ENCODE results near the gene TUT1. TPM values are rescaled to one million over a fixed set of nuclear protein-coding genes. Genes with fewer than 3 reads are reported as not detected.
A peak's percentile ranks its signal among the peaks of the same experiment; 100 is the strongest.
"Not testable (repeated sequence)": the region's sequence is repeated elsewhere in the genome, so short reads cannot be mapped to it uniquely, and the experiment has no call there.

Gene TUT1
- total RNA-seq, 1 donor from 2014 or later, result 2.4 TPM

DNA sequence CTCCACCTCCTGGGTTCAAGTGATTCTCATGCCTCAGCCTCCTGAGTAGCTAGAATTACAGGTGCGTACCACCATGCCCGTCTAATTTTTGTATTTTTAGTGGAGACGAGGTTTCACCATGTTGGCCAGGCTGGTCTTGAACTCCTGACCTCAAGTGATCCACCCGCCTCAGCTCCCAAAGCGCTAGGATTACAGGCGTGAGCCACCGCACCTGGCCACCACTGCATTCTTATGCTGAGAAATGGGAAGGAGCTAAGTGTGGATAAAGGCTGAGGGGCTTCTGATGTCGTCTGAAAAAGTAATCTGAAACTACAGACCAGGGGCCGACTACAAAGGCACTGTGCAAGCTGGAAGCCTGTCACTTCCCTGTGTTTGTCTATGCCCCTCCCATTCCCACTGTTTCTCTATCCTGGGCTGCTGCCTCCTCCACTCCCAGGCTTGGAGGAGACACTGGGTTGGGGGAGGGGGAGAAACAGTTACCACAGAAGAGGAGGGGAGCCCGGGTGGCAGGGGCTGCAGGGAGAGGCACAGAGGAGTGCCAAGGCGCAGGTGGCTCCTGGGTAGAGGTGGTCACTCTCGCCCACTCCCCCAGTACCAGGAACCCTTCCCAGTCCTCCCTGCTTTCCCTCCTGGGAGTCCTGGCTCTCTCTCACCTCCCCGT lies 13.3 kb upstream of the TUT1 start:
- DNase-seq (ENCODE audit: low spot score), result no peak

DNA sequence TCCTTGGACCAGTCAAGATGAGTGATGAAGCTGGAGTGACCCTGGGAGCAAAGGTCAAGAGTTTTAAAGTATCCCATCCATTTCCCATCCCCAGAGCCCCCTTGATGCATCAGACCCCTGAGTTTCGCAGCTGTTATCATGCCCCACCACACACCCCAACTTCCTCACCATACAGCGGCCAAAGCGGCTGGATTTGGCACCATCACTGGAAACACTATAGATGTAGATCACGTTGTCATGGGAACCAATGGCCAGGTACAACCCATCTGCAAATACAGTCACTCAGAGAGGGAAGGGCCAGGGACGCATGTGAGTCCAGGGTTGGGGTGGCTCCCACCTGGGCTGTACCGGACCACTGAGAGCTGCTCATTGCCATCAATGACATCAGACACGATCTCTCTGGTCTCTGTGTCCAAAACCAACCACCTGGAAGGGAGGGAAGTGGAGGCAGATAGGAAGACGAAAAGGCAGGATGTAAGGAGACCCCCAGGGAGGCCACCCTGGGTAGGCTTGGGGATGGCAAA lies 12.5 kb upstream of the TUT1 start:
- no peak for DNase-seq (ENCODE audit: low spot score)

DNA sequence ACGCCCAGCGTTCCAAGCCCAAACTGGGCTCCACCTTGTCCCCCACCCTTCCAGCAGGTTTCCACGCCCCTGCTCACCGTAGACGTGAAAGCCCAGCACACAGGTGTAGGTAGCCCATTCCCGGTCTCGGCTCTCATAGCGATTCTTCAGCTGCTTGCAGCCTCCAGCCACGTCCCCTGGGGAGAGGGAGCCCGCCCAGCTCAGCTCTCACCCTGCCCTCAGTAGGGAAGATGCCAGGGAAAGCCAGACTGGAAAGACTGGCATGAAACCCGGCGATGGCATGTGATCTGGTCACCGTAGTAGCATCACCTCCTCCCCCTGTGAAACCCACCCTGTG lies 11.7 kb upstream of the TUT1 start:
- DNase-seq (ENCODE audit: low spot score), result no peak

DNA sequence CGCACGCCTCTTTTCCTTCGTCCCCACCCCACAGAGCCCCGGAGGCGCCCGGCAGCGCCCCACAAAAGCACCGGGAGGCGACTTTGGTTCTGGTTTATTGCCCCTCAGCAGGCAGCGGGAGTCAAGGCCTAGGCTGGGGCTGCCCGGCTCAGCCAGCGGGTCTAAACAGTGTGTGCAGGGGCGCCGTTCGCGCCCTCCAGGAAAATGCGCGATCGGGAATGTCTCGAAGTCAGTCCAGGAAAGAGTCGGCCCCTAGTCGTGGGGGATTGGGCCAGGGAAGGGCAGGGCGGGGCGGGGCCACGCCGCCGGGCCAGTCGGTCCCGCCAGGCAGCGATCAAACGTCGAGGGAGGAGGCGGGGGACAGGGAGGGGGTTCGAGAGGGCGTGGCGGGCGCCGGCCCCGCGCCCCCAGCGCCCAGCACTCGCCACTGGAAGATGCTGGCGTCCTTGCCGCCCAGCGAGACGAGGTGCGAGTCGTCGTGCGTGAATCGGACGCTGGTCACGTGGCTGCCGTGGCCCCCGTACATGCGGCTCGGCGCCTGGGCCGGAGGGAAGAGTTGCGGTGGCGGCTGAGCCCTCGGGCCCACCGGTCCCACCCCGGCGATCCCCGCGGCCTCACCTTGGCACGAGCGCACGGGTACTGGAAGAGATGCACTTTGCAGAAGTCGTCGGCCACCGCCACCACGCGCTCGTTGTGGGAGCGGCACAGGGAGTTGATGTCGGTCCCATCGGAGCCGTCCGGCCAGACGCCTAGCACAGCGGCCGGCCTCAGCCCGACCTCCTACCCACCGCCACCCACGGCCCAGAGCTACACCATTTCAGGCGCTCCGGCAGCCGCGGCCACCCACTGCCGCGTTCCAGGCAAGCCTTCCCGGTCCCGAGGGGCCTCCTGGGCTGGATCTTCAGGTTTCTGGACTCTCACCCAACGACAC lies 11.1 kb upstream of the TUT1 start:
- DNase-seq (ENCODE audit: low spot score), result peak; percentile 88

DNA sequence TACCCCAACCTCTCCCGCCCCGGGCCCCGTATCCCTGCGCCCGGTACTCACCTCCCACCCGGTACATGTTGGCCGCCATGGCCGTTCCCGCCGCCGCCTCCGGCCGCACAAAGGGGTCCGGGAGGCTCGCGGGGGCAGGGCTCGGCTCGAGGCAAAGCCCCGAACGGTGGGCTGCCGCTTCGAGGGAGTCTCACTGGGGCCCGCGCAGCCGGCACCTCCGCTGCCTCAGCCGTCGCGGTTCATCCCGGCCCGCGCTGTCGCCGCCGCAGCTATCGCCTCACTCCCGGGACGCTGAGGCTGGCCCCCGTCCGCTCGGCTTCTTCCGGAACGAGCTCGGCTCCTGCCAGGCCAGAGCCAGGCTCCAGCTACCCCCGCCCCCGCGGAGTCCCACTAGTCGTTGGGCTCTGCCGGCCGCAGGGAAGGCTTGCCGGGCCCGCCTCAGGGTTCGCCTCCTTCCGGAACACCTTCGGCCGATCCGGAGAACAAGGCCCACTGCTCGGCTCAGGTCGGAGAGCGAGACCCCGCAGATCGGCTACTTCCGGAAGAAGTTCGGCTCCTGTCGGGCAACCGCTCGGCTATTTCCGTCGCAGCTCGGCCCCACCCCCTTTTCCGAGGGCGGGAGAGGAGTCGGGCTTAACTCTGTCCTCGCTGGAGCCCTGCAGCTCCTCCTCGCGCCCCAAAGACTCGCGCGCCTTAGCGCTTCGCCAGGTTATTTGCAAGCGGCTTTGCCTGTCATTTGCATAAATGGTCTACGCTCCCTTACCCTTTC lies 10.2 kb upstream of the TUT1 start, which contains the start of gene MTA2:
Gene MTA2, minus strand, starts transcription at position 494 of the 769 bp plus-strand sequence. Its CDS starts 415 bp downstream, at position 79.
- DNase-seq (ENCODE audit: low spot score), result peak; percentile 99

DNA sequence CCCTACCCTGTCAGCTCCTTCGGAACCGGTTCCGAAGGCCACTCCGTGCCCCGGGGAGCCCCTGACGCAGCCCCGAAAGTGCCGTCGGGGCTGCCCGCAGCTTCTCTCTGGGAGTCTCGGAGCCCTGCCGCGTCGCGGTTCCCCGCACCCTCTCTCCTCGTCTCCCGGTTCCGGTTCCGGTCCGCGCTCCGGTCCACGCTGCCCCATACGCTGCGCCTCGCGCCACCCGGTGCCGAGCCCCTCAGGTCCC lies 9.7 kb upstream of the TUT1 start:
- no peak for DNase-seq (ENCODE audit: low spot score)

DNA sequence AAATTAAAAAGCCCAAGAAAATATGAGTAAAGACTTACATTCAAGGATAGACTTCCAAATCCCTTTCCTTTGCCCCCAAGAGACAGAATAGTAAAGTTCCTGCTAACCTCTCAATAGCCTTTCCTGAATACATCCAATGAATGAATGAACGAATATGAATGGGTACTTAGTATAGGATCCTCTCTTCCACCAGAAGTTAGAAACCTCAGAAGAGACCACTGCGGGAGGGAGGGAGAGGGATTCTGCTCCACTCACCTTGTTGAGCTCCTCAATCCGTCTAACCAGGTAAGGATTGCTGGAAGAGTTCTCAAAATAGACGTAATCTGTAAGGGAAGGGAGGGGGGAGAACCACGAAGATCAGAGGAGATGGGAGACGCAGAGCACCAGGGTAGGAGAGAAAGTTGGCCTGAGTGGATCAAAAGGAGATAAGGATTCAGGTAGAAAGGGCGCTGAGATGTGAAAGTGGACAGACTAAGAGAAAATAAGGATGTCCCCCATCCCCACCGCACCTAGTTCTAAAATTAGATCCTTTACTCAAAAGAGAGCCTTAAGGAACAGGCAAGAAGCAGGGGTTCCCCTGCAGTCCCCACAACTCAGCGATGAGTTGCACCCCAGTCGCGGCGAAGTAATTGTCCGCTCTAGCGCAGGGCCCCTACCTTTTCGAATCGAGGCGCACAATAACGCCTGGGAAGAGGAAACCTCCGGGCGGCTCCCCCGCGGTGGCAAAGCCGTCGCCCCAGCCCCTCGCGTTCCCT lies 9.2 kb upstream of the TUT1 start:
- no peak for DNase-seq (ENCODE audit: low spot score)

DNA sequence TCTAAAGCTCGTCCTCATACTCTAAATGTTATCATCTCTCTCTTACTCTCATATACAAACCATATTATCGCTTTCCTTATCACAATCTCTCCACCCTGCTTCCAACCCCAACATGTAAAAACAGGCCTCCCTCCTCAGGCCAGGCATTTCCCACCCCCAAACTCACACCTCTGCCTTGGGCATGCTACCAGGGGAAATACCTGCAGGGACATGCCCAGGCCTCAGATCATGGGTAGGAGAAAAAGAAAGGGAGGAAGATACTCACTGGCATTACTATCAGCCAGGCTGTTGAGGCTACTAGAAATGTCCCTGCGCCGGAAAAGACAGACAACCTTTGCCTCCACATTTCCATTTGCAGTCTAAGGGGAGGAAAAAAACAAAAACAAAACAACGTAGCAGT lies 8.6 kb upstream of the TUT1 start:
- peak; percentile 71 for DNase-seq (ENCODE audit: low spot score)

DNA sequence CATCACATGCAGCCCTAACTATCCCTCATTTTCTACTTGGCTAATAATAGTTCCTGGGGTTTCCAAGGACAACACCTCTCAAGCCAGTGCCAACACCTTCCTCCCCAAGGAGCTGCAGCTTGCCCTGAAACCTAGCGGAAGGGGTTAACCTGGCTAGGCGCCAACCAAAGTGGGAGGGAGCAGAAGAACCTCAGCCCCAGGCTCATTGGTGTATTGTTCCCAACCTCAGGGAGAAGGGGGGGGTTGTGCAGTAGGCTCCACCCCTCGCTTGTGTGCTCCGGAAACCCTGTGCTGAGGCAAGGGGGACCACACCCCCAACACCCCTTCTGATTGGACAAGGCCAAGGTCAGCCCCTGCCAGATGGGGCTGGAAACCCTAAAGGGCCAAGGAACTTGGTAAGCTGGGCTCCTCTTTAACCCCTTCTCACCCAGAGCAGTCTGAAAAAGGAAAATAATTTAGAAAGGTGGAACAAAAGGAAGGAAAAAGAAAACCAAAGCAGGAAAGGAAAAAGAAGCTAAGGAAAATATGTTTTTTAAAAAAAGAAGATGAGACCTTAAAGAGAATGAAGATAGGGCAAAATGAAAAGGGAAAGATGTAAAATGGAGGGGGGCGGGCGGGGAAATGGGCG lies 7.9 kb upstream of the TUT1 start:
- DNase-seq (ENCODE audit: low spot score), result peak; percentile 98

DNA sequence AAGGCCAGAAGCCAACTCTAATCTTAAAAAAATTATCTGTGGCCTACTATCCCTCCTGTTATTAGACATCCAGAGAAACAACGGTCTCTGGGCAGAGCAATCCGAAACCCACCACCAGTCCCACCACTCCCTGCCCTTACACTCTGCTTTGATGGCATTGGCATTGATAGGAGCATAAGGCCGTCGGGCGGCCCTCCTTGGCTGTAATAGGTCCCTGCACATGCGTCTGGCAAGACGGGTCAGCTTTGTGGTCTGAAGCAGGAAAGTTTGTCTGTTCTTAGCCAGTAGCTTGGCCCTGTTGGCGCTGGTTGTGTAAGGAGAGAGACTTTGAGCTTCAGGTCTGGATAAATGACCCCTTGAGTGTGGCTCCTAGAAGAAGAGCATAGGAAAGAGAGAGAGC lies 3.8 kb upstream of the TUT1 start:
- no peak for DNase-seq (ENCODE audit: low spot score)

DNA sequence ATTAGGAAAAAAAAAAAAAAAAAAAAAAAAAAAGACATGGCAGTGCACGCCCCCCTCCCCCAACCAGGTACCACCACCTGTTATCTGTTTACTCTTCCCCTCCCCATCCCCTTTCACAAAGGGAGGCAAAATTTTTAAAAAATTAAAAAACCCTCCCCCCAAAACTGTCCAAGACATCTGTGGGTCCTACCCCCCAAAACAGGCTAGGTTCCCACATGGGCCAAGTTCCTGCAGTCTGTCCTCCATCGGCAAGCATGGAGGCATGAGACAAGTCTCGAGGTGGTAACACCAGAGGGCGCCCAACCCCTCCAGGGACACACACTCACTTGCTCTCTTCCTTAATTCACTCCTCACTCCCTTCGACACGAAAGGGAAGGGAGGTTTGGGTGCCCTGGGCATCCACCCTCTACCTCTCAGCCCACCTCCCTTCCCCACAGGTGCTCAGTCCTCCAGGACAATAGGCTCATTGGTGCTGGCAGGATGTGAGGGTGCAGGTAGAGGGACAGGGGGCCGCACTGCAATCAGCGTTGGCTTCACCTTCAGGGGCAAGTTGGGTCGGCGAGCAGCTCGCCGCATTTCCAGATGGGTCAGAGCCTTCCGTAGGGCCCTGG lies 2.2 kb upstream of the TUT1 start:
- DNase-seq (ENCODE audit: low spot score), result peak; percentile 71

DNA sequence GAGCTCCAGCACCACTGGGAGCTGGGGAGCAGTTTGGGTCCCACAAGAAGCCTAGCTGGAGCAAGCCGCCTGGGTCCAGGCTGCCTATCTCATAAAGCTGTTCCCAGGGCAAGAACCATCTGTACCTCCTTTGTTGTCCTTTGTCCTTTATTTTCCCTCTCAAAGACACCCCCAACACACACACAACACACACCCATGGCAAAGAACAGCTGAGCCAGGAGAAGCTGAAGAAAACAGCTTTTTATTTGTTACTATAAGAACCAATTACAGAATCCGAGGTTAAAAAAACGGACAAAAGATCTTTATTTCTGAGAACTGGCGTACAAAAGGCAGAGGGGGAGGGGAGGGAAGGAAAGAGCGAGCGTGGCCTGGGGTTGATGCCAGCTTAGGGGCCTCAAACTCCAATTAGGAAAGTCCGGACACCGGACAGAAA lies 1.7 kb upstream of the TUT1 start:
- DNase-seq (ENCODE audit: low spot score), result no peak

DNA sequence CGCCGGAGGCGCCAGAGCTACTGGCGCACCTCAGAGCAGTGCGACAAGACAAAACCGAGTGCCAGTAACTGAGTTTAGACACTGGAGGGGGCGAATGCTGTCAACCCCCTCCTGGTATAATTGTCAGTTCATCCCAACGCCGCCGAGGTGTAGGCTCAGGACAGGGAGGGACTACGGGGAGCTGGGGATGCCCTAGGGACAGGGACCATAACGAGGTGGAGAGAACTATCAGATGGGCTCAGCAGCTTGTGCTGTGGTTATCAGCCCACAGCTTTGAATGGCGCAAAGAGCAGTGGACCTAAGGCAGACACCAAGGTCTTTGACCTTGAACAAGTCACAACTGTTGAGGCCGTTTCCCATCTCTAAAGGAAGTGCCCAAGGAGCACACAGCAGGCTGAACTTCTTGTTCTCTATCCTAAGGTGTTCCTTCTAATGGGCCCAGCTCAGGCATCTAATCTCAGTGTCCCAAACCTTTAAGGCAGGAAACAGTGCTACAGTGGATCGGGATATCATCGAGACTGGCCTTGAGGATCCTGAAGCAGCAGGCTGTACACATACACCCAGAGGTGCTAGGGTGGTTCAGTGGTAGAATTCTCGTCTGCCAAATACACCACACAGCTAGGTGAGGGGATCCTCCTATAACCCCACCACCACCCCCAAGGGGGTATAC lies 958 bp upstream of the TUT1 start:
- DNase-seq (ENCODE audit: low spot score), result no peak

DNA sequence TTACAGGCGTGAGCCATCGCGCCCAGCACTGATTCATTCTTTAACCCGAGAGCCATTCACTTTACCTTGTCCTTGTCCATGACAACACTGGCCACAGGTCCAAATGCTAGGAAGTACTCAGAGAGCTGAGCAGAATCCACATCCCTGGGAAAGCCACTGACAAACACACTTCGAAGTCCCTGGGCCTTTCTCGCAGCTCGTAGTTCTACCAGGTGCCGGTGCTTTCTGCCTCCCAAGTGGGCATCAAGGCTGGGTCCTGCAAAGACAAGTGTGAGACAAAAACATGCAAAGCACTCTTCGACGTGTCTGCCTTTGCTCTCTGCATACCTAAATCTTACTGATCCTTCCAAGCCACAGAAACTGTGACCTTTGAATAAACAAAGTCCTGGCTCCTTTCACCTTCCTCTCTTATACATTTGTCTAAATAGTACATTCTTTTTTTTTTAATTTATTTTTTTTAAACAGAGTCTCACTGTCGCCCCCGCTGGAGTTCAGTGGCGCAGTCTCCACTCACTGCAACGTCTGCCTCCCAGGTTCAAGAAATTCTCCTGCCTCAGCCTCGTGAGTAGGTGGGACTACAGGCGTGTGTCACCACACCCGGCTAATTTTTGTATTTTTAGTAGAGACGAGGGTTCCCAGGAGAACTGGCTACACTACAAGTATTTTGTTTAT lies 2.2 kb downstream of the TUT1 start:
- DNase-seq (ENCODE audit: low spot score), result no peak

DNA sequence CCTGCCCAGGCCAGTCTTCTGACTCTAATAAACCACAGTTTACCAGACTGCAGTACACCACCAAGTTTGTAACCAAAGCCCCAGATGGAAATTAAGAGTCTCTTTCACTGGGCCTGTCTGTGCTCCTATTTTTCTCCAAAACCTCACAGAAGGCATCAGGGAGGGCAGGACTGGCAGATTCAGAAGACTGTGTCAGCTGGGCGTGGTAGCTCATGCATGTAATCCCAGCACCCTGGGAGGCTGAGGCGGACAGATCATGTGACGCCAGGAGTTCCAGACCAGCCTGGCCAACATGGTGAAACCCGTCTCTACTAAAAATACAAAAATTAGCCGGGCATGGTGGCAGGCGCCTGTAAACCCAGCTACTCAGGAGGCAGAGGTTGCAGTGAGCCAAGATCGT lies 6.0 kb downstream of the TUT1 start:
- not testable (repeated sequence) for DNase-seq (ENCODE audit: low spot score)

DNA sequence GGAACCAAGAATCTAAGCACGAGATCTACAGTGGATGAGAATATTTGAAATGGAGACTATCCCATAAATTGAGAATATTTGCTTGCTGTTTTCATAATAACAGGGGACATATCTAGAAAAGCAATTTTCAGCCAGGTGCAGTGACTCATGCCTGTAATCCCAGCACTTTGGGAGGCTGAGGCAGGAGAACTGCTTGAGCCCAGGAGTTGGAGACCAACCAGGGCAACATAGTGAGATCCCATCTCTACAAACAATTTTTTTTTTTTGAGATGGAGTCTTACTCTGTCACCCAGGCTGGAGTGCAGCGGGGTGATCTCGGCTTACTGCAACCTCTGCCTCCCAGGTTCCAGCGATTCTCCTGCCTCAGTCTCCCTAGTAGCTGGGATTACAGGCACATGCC lies 9.6 kb downstream of the TUT1 start:
- not testable (repeated sequence) for DNase-seq (ENCODE audit: low spot score)

DNA sequence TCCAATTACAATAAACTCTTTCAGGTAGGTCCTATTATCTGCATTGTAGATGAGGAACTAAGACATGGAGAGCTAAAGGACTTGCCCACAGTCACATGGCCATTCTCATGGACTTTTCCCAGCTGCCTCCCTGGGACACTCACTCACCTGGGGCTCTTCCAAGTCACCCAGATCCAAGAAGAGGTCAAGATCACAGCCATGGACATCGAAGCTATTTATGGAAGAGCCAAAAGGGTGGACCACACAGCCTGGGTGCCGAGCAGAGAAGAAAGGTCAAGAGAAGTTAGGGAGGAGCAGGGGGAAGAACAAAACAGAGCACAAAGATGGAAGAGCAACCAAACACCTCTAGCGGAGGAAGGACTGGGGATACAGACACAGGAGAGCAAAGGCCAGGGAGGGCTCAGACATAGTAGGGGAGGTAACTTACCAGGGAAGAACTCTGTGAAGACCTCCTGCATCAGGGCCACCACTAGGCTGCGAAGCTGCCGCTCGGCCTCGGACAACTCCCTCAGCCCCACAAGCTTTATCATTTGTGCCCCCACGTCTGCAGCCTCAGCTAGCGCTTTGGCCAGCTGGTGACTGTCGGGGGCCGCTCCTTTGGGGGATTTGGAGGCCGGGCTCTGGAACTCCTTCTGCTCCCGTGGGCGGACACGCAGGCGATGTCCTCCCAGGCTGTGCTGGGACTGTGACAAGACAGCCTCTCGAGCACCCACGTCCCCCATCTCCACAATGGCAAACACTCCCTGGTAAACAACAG lies 10.2 kb downstream of the TUT1 start:
- DNase-seq (ENCODE audit: low spot score), result no peak

DNA sequence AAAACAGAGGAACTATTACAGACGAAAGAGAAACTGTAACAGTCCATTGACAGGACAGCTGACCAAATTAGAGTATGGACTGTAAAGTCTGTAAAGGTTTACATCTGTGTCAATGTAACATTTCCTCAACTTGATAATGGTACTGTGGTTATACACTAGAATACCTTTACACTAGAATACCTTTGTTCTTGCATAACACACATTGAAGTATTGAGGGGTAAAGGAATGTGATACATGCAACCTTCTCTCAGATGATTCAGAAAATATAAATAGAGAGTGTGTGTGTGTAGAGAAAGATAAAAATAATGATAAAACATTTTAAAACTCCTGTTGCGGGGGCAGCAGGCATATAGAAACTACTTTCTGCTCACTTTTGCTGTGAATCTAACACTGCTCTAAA lies 12.1 kb downstream of the TUT1 start:
- DNase-seq (ENCODE audit: low spot score), result no peak

DNA sequence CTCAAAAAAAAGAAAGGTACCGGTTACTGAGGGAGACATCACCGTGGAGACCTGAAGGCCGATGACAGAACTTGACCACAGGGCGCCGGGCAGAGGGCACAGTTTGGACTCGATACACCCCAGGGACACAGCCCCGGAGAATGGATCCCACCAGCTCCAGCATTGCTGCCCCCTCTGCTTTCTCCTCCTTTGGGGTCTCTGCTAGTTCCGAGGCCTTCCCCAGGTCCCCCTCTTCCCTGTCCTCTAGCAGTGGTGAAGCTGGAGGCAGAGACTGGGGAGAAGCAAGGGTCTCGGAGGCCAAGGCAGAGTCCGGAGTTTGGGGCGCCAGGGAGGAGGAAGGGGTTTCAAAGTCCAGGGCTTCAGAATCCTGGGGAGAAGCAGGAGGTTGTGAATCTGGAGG lies 12.8 kb downstream of the TUT1 start:
- no peak for DNase-seq (ENCODE audit: low spot score)

All from umbilical cord (tissue), 2 donors.